Left lobe of liver (tissue), 2 donors: ENCODE measurements around the gene GDF9. TPM values are rescaled to one million over a fixed set of nuclear protein-coding genes. Genes with fewer than 3 reads are reported as not detected.

Experiments
- ATAC-seq: fragments of 200-7000 bp; cut with Tn5 transposase; one replicate; pipeline ENCODE4 v1.9.1; 2020; ENCODE audit warnings: mild to moderate bottlenecking, moderate library complexity
- DNase-seq: peaks from one replicate; pipeline ENCODE4 v3.0.0-alpha.2; 2020; ENCODE audit warnings: low spot score
- total RNA-seq: library from RNA; stranded (reverse); gene quantifications from one replicate; pipeline ENCODE4 v1.2.1, GENCODE V29; 2021
- donor health status: DM: no; HTN: no; CAD: no; lungs with moderate emphysema.
- donor health status: DM: no; HTN: yes; CAD: no.

The GDF9 gene
- total RNA-seq, 1 donor from 2014 or later: 0.15 TPM

DNA sequence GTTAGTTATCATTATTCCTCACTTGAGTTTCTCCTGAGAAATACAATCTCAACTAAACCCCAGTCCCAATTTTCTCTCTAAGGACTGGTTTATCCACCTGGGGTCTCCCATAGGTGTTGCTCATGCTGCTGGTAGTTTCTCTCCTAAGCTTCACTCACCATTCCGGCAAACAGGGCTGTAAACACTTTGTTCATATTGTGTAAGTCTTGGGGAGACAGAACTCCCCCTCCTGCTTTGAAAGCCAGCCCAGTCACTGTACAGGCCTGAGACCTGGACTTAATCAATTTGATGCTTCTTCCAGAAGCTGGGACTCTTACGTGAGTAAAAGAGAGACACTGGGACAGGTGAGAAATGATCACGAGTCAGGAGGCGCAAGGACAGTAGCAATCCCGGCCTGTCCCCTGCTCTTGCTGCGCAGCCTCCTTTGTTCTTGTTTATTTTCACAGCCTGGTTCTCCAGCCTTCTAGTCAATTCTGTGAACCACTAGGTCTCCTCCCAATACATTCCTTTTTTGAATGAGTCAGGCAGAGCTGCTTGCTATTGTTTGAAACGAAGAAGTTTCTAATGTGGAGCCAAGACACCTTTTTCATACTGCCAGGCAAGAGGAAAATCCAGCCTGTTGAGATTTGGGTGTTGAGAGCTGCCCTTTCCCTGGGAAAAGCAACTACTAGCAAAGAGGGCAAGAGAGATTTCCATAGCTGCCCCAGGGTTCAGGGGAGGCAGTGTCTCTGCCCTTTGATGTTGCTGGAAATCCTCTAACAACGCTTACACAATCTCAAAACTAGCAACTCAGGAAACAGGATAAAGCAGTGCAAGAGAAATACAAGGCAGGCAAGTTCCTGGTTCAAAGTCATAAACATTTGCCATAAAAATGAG lies 26.6 kb downstream of the GDF9 start:
- ATAC-seq (peak; percentile 62), DNase-seq (peak; percentile 75)

DNA sequence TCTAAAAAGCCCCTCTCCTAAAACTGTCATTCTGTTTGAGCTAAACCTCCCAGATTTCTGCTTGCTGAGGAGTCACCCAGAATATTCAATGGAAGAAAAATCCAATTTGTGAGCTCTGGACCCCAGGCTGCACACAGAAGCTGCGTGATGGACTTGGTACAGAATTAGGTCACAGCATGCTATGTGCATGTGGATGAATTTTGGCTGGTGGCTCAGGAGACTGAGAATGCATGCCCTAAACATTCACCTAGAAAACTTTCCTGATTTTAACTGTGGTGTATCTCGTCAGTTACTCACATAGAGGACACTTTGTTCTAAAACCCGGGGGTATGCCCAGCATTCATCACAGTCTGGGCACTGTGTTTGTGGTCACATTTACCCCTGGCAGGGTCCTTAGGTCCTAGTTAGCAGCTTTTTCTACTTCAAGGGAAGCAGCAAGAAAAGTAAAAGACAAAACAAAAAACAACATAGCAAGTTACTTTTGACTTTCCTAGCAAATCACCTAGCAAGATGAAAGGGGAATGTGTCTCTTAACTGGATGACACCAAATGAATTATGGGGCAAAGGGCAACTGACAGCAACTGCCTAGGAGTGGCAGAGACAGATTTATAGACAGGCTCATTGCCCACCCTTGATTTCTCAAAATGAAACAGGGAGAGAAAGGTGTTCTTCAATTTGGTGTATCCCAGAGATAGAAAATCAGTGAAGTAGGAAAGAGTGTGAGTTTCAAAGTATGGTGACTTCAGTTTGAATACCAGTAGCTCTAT lies 27.6 kb downstream of the GDF9 start:
- peak; percentile 81 for DNase-seq
- ATAC-seq: peak; percentile 55

DNA sequence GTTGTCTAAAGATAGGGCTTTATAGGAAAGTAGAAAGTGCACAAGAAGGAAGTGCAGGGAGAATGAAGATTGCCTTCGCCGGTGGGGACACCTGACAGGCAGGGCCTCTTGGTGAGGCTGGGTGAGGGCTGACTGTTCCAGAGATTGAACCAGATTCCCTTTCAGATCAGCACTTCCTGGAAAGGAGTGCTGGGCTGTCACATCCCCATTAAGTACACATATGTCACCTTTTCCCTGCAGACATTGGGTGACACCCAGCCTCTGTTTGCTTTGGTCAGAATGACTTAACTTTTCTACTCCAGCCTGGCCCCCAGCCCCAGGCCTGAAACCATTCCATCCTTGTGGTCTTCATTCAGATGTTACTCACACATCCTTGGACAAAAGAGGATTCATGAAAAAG lies 28.4 kb downstream of the GDF9 start:
- DNase-seq (peak; percentile 77), ATAC-seq (peak; percentile 73)

DNA sequence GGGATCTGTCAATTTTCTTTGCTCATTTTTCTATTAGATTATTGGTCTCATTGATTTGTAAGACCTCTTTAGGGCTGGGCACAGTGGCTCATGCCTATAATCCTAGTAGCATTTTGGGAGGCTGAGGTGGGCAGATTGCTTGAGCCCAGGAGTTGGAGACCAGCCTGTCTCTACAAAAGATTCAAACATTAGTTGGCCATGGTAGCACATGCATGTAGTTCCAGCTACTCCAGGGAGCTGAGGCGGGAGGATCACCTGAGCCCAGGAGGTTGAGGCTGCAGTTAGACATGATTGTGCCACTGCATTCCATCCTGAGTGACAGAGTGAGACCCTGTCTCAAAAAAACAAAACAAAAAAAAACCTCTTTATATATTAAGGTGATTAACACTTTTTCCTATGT lies 29.4 kb downstream of the GDF9 start:
- ATAC-seq: no peak

DNA sequence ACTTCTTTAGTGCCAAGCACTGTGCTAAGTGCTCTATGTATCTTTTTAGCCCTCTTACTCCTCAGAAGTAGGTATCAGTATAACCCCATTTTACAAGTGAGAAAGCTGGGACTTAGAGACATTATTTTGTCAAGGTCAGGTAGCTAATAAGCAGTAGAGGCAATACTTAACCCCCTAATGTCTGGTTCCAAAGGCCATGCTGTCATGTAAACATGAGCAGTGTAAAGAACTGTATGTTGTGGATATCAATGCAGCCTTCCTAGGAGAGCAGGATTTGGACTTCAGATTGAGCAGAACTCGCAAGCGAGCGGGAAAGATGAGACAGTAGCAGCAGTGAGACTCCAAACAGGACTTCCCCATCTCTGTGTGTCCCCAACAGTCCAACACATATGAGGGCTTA lies 32.2 kb downstream of the GDF9 start:
- no peak for ATAC-seq

More for the DNA sequence above, 29.4 kb downstream of the GDF9 start:
- peak; percentile 39 for DNase-seq

DNA sequence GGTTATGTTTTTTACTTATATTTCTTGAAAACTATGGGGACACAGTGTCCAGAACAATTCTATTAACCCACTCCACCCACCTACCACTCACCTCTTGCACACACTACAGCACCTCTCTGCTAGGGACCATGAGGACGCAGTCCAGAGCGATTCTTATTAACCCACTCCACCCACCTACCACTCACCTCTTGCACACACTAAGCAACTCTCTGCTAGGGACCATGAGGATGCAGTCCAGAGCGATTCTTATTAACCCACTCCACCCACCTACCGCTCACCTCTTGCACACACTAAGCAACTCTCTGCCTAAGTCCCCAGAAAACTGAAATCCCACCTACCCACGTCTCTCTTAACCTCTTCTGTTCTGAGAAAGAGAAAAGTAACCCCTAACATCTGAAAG lies 33.7 kb downstream of the GDF9 start:
- ATAC-seq: no peak
- peak; percentile 16 for DNase-seq

More for the DNA sequence above, 32.2 kb downstream of the GDF9 start:
- DNase-seq: no peak

DNA sequence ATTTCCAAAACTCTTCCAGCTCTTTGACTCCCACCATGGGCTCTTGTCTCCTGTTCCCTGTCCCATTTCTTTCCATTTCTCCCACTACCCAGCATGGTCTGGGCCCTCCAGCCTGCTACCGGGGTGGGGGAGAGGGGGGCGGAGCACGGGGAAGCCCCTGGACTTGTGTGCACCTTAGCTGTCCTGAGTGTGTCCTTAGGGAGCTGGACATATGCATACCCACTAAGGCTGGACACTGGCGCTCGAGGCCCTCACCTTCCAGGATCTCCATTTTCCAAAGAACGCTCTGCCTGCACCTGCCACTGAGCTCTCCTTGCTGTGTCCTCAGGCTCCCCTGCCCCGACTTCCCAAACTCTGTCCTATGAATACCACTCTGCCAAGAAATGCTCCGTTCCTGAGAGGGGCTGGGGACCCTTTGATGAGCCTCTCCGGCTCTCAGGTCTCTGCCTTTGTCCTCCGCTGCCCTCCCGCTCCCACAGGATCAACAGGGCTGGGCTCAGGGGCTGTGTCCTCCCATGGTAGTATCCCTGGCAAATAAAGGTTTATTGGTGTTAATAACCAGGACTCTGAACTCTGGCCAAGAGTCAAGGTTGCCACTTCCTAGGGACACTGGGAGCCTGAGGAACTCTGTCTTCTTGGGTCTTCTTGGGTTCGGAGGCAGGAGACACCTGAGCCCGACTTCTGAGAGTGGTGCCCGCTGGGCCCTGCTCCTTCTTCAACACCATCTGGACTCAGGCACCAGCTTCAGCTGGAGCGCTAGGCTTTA lies 35.0 kb downstream of the GDF9 start:
- peak; percentile 49 for DNase-seq
- peak; percentile 0 for ATAC-seq

DNA sequence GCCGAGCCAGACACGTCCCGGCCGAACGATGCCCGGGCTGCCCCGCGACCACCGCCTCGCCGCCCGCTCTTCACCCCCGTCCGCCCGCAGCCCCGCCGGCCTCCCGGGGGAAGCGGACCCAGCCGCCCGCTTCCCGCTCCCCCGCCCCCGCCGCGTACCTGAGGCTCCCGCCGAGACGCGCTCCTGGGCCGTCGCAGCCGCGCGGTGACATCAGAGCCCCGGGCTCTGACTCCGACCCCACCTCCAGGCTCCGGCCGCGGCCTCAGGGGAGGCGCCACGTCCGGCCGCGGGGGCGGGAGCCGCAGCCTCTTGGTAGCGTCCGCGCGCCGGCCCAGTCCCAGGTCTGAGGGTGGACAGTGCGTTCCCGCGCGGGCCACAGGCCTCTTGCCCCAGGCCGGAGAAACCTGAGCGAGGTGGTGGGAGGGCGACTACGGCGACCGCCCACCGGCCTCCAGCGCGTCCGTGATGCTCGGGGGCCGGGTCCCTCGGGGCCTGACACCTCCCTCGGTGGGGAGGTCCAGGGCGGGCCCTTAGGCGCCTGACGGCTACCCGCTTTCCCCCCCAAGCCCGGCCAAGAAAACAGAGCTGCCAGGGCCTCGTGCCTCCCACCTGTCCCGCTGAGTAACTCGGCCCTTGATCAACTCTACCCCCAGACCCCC lies 35.7 kb downstream of the GDF9 start, which contains the start of gene SHROOM1:
Gene SHROOM1 (minus strand): TSS at position 212 of the 659 bp plus-strand sequence. CDS start 4,507 bp downstream, outside the sequence.
- peak; percentile 84 for ATAC-seq
- peak; percentile 88 for DNase-seq

DNA sequence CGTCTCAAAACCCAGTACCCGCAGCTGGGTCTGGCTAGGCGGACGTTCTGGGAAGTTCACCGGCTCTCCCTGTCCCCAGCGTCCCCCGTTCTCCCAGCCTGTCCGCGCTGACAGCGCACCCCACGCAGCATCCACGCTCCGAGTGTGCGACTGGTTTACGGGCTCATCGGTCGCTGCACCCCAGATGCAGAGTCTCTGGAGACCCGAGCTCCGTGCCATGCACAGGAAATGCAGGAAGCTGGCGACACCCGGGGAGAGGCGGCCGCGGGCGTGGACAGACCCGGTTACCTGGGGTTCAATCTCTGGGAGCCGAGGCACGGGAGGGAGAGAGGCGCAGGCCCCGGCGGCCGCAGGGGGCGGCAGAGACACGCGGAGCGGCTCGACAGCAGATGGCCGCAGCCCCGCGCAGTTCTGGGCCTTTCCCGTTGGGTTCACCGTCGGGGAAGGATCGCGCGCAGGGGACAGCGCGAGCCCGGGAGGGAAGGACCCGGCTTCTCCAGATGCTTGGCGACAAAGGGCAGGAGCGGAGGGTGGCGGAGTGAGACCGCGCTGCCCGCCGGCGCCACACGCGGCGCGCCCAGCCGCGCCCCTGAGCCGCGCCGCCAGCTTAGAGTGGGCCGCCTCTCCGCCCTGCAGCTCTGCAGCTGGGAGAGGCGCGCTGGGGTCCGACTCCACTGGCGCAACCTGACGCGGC lies 36.4 kb downstream of the GDF9 start:
- ATAC-seq (peak; percentile 82), DNase-seq (peak; percentile 86)

DNA sequence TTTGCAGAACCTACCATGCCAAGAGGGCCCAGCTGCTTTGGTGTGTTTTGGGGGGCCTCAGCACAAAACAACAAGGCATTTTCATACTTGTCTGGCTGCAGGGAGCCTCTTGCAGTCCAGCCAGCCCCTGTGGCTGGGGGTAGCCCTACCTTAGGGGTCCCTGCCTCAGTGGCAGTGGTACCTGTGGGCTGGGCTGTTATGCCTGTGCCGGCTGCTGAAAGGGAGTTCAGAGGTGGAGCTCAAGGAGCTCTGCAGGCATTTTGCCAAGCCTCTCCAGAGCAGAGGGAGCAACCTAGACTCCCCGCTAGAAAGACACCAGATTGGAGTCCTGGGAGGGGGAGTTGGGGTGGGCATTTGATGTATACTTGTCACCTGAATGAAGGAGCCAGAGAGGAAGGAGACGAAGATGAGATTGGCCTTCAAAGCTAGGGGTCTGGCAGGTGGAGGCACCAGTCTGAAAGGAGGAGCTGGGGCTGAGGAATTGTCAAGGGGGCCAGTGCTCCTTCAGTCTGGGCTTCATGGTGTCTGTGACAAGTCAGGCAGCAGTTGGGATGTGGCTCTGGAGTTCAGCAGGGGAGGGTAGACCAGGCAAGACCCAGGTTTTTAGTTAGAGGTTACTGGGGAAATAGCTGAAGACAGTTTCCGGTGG lies 37.3 kb downstream of the GDF9 start:
- peak; percentile 48 for DNase-seq
- no peak for ATAC-seq

DNA sequence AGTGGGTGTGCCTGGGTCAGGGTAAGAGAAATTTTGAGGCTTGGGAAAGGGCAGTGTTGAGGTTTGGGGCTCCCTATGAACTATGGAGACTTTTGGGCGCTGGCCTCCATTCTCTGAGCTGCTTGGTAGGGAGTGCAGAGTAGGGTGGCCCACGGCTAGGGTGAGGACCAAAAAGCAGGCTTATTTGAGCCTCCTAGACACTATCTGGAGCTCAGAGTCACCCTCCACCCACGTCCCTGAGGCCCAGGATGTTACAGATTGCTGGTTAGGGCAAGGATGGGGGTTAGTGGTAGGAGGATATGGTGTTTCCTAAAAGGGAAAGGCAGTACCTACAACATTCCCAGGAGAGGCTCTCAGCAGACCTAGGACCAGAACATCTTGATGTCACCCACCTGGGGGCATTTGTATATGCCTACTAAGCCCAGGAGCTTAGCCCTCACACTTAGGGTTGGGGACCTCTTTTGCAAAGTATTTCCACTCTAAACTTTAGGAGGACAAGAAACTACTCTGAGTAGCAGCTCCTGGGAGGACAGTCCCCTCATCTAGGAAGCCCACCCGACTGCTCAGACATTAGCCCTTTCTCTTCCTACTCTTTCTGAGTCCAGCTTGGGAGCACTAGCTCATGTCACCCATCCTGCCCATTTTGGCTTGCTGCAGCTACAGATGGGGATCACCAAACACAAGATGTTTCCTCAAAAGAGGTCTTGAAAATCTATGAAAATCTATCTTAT lies 38.2 kb downstream of the GDF9 start:
- peak; percentile 38 for DNase-seq
- no peak for ATAC-seq

DNA sequence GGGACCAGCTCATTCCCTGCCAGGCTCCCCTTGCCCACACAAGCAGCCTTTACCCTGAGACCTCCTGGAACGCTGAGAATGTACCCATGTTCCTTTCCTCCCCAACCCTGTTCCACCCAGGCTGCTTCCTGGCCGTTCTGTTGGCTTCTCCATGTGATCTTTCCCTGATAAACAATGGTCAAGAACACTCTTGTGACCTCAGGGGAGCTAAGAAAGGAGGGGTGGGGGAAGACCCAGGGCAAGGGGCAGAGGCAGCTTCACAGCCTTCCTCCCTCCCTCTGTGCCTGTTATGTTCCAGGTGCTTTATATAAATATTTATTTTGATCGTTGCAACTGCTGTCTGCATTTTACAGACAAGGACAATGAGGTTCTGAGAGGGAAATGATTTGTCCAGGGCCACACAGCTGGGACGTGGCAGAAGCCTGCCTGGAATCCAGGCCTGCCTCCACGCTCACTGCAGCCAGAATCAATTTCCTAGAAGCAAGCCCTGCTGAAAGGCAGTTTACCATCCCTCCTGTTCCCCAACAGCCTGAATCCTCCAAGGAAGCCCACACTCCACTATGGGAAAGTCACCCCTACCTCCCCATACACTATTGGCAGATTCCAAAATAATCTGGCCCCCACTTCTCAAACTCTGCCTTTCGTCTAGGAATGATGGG lies 39.7 kb downstream of the GDF9 start:
- DNase-seq: peak; percentile 38
- ATAC-seq: no peak

DNA sequence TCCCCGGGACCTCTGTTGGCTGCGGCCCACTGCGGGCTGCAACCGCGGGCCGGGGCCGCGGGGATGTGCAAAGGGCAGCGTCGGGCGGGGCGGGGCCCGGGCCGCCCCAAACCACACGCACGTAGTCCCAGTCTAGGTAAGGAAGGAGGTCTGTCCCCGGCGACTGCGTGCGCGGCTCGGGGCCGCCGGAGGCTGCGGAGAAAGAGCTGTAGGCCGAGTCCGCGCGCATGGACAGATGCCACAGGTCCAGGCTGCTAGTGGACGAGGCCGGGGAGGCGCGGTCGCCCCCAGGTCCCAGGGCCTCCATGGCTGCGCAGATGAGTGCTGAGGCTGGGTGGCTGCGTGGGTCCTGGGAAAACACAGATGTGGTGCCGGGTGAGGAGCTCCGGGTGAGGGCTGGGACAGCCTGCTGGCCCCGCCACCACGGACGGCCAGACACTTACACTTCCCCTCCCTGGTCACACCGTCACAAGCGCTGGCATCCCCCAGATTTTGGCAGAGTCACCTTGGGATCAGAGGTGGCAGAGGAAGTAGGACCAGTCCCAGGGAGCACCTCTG lies 40.4 kb downstream of the GDF9 start:
- peak; percentile 44 for DNase-seq
- no peak for ATAC-seq

DNA sequence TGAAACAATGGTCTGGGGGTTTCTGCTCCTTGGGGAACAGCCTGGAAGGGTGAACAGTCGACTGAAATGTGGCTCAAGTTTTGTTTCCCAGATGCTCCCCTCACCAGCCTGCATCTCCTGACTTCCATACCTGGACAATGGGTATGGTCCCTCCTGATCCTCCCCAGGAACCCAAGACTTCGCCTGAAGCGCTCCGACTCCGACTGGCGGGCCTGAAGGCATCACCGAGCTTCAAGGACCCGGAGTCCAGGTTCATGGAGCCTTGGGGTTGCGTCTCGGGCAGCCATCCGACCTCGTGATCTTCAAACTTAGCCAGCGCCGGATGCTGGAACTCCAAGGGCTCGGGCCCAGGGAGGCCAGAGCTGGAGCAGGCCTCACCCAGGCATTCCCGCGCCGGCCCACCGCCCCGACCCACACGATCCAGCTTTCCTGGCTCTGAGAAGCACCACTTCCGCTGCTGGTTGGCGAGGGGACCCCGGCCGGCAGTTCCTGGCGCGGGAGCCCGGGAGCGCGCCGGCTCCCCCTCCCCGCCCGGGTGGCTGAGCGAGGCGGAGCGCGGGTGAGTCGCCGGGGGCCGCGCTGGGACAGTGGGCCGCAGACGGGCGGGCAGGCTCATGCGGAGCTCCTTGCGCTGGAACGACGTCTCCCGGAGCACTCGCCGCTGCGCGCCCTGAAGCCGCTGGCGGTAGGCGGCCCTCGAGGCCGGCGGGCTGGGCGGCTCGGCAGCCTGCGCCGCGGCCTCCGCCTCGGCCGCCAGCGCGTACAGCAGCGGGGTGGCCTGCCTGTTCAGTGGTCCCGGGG lies 41.0 kb downstream of the GDF9 start:
- DNase-seq: peak; percentile 41

DNA sequence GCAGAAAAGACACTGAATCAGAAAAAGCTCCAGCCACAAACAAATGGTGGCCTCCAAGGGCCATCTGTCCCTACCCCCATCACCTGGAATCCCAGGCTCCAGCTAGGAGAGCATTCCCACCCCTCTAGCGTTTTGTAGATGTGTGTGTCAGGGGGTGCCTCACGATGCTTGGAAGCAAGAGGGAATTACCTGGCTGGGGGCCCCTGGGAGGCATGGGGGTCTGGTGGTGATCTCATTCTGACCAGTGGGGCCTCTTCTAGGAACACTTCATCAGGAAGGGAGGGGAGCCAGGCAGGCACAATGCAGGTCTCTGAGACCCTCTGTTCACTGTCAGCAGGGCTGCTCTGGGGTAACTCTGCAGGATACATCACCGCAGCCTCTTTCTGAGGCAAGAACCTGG lies 41.8 kb downstream of the GDF9 start:
- ATAC-seq: no peak
- DNase-seq: peak; percentile 30

More for the DNA sequence above, 41.0 kb downstream of the GDF9 start:
- no peak for ATAC-seq

DNA sequence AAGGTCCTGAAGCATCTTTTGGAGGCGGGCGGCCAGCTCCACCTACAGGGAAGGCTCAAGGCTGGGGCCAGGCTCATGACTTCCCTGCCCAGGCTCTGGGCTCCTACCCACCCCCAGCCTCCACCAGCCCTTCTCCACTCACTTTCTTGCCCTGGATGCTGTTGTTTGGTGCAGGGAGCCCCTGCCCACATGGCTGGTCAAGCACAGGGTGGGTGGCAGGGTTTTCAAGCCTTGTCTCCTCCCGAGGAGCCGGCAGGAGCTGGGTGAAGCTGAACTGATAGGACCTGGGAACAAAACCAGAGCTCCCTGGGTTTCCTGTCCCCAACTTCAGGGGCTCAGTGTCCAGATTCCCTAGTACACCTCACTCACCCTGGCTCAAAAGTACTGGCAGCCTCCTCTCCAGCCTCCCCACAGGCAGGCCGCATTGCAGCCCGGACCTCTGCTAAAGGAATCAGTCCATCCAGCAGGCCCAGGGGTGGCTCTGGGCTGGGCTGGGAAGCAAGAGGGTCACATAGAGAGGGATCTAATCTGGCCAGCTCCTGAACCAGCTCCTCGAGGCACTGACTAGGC lies 42.7 kb downstream of the GDF9 start:
- DNase-seq: peak; percentile 44
- ATAC-seq: no peak
